Amygdala (tissue), 56 donors: ENCODE results near the gene EIF4ENIF1.
"Not testable (repeated sequence)": the region's sequence is repeated elsewhere in the genome, so short reads cannot be mapped to it uniquely, and the experiment has no call there.

Experiments used
- DNase-seq, 56 donors: peaks; one replicate each; lab custom pipeline; 2025; lab: John Stamatoyannopoulos, UW

EIF4ENIF1 gene, protein sequence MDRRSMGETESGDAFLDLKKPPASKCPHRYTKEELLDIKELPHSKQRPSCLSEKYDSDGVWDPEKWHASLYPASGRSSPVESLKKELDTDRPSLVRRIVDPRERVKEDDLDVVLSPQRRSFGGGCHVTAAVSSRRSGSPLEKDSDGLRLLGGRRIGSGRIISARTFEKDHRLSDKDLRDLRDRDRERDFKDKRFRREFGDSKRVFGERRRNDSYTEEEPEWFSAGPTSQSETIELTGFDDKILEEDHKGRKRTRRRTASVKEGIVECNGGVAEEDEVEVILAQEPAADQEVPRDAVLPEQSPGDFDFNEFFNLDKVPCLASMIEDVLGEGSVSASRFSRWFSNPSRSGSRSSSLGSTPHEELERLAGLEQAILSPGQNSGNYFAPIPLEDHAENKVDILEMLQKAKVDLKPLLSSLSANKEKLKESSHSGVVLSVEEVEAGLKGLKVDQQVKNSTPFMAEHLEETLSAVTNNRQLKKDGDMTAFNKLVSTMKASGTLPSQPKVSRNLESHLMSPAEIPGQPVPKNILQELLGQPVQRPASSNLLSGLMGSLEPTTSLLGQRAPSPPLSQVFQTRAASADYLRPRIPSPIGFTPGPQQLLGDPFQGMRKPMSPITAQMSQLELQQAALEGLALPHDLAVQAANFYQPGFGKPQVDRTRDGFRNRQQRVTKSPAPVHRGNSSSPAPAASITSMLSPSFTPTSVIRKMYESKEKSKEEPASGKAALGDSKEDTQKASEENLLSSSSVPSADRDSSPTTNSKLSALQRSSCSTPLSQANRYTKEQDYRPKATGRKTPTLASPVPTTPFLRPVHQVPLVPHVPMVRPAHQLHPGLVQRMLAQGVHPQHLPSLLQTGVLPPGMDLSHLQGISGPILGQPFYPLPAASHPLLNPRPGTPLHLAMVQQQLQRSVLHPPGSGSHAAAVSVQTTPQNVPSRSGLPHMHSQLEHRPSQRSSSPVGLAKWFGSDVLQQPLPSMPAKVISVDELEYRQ

GRCh38 chr22:31489632-31490495 is at the start of gene EIF4ENIF1:
EIF4ENIF1 (minus strand) TSS chr22:31489842; CDS start chr22:31488718, 1,124 bp downstream.
- DNase-seq = peak in 55 of 56 donors; percentile 42 to 95 (median 82)

- no peak for DNase-seq
Measured at GRCh38 chr22:31538815-31539214, 49.2 kb upstream of the EIF4ENIF1 start.

DNA sequence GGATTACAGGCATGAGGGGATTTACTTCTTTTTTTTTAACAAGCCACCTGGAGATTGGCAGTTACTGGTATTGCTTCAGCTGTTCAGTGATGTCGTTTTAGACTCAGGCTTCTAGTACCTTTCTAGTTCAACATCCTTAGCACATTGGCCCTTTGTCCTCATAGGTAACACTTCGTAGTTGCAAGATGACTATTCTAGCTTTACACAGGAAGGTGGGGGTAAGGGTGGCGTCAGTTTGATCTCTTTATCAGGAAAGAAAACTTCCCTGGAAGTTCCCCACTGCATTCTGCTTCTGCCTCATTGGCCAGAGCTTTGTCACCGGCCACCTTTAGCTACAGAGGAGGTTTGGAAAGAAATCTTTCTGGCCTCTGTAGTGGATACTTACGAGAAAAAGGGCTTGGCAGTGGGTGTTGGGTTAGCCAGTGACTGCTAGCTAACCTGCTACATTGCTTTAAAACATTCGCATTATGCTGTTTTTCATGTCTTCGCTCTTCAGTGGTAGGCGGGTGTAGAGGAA is 47.4 kb upstream of the EIF4ENIF1 start:
- no peak for DNase-seq

DNA sequence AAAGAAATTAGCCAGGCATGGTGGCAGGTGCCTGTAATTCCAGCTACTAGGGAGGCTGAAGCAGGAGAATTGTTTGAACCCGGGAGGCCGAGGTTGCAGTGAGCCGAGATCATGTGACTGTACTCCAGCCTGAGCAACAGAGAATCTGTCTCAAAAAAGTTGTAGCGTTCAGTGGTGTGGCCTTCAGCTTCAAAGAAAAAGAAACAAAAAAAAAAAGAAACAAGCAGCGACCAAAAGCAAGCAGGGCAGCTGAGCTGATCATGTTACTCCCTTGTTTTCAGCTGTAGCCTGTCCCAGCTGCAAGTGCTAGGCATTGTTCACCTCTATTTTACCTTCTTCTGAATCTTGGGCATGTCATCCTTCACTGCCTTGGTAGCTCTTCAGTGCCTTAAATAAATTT is 43.7 kb upstream of the EIF4ENIF1 start:
- DNase-seq = no peak

DNA sequence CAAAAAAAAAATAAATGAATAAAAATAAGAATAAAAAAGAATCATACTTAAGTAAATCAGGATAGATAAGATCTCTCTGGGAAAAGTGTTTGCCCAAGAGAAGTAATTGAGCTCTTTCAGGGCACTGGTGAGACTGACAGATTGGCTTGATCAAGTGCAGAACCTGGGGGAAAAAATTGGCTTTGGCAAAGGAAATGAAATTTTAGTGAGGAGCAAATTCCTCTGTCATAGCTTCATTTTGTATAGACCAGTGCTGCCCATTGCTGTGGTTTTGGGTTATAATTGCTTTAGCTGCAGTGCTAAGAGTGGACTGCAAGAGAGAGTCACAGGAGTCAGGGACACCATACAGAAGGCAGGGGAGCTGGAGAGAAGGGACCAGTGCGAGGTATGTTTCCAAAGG is 42.4 kb upstream of the EIF4ENIF1 start:
- DNase-seq = no peak

GRCh38 chr22:31530823-31531195 is 41.2 kb upstream of the EIF4ENIF1 start:
- DNase-seq = no peak

DNA sequence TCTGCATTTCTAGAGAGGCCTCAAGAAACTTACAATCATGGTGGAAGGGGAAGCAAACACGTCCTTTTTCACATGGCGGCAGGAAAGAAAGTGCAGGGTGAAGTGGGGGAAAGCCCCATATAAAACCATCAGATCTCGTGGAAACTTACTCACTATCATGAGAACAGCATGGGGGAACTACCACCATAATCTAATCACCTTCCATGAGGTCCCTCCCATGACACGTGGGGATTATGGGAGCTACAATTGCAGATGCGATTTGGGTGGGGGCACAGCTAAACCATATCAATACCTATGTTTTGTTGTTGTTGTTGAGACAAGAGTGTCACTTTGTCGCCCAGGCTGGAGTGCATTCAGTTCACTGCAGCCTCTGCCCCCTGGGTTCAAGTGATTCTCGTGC is 36.6 kb upstream of the EIF4ENIF1 start:
- DNase-seq = no peak

DNA sequence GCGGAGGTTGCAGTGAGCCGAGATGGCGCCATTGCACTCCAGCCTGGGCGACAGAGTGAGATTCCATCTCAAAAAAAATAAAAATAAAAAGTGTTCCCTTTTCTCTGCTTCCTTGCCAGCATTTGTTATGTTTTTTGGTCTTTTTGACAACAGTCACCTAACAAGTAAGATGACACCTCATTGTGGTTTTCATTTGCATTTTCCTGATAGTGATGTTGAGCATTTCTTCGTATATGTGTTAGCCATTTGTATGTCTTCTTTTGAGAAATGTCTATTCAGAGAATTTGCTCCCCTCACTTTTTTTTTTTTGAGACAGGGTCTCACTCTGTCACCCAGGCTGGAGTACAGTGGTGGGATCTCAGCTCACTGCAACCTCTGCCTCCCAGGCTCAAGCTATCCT is 34.5 kb upstream of the EIF4ENIF1 start:
- not testable (repeated sequence) for DNase-seq

- DNase-seq = no peak
Measured at GRCh38 chr22:31520051-31520450, 30.4 kb upstream of the EIF4ENIF1 start.

- no peak for DNase-seq
Measured at GRCh38 chr22:31509061-31509762, 19.6 kb upstream of the EIF4ENIF1 start.

DNA sequence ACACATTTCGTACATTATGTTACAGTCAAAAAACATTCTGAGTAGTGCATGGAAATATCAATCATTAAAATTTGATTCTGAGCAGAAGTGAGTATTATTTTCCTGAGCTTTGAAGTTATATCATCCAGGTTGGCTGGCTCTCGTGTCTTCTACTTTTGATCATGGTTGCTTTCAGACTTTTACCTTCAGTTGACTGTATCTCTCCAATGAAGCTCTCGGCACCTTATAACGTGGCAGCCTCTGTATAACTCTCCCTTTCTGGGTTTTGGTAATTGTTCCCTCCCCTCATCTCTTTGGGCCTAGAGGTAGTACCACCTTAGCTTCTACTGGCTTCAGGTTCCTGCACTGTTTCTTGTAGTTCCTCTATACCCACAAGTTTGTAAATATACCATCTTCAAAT is 18.9 kb upstream of the EIF4ENIF1 start:
- no peak for DNase-seq

DNA sequence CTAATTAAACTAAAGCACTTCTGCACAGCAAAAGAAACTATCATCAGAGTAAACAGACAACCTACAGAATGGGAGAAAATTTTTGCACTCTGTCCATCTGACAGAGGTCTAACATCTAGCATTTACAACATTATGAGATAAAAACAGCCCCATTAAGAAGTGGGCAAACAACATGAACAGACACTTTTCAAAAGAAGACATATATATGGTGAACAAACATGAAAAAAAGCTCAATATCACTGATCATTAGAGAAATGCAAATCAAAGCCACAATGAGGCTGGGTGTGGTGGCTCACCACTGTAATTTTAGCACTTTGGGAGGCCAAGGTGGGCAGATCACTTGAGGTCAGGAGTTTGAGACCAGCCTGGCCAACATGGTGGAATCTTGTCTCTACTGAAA is 17.9 kb upstream of the EIF4ENIF1 start:
- not testable (repeated sequence) for DNase-seq

- DNase-seq = no peak
Measured at GRCh38 chr22:31504282-31504681, 14.6 kb upstream of the EIF4ENIF1 start.

DNA sequence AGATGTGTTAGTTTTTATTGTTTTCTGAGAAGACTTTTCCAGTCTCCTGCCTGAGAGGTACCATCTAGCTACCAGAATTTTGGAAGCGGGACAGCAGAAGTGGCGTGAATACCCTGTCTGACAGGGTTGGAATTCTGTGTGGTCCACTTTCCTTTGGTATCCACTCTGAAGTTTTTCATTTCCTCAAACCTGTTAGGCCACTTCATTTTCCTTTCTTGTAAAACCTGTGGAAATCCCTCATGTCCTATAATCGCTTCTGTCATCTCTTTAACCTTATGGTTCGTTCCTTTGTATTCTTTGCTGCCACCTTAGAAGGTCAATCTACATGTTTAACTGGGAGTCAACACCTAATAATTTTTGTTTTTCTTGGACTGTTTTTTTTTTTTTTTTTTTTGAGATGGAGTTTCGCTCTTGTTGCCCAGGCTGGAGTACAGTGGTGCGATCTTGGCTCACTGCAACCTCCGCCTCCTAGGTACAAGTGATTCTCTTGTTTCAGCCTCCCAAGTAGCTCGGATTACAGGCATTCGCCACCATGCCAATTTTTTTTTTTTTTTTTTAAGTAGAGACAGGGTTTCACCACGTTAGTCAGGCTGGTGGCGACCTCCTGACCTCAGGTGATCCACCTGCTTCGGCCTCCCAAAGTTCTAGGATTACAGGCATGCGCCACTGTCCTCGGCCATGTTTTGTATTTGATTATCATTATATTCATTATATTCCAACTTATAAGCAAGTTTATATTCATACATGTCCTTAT is 13.7 kb upstream of the EIF4ENIF1 start:
- no peak for DNase-seq

- DNase-seq = no peak
Measured at GRCh38 chr22:31501738-31502137, 12.1 kb upstream of the EIF4ENIF1 start.

DNA sequence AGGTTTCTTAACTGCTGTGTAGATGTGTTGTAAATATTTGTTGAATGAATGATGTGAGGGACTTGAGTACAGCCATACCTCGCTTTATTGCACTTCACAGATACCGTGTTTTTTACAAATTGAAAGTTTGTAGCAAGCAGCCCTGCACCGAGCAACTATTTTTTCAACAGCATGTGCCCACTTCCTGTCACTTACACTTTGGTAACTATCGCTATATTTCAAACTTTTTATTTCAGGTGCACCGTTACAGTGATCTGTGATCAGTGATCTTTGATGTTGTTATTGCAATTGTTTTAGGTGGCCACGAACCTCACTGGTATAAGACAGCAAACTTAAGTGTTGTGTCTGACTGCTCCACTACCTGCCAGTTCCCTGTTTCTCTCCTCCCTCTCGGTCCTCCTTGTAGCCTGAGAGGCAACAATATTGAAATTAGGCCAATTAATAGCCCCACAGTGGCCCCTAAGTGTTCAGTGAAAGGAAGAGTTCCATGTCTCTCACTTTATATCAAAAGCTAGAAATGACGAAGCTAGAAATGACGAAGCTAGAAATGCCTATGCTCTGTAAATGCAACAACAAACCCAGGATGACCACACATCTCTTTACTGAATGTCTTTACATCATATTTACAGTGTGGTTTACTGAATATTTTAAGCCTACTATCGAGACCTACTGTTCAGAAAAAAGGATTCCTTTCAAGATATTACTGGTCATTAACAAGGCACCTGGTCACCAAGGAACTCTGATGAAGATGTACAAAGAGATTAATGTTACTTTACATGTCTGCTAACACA is 7.7 kb upstream of the EIF4ENIF1 start:
- DNase-seq = no peak

- peak in 6 of 56 donors; percentile 18 to 44 (median 28) for DNase-seq
Measured at GRCh38 chr22:31496735-31497146, 7.1 kb upstream of the EIF4ENIF1 start.
